Measurements from ENCODE around the gene MBOAT2.
A peak's percentile ranks its signal among the peaks of the same experiment; 100 is the strongest.

Gene MBOAT2

DNA sequence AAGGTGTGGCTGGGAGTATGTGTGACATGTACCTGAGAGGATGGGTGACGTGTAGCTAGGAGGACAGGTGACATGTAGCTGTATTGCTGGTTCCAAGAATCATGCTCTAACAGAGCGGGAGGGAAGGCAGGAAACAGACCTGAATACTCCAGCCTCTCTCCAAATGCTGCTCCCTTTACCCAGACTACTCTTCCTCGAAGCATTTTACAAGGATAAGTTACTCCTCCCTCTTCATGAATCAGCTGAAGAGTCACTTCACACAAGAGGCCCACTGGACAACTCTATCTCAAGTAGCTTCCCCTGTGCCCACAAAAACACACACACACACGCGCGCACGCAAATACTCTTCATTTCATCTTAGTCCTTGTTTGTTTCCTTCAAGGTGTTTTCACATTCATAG, 113.5 kb downstream of the MBOAT2 start:
- DNase-seq: peak; percentile 16

DNA sequence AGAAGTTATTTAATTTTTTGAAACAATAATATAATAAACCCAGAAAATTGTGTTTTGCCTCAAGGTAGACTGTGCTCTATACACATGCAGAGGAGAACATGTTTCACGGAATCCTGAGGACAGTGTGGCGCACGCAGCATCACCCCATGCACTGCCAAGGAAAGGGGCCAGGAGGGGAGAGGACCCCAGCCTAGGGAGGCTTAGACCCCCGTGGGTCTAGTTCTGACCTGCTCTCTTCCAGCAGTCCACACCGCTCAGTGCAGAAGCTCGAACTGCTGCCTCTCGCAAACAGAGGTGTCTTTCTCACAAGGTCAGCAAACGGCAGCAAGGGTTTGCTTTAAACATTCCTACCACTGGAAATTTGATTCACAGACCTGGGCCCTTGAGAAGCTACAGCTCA, 114.5 kb downstream of the MBOAT2 start:
- no peak for DNase-seq

DNA sequence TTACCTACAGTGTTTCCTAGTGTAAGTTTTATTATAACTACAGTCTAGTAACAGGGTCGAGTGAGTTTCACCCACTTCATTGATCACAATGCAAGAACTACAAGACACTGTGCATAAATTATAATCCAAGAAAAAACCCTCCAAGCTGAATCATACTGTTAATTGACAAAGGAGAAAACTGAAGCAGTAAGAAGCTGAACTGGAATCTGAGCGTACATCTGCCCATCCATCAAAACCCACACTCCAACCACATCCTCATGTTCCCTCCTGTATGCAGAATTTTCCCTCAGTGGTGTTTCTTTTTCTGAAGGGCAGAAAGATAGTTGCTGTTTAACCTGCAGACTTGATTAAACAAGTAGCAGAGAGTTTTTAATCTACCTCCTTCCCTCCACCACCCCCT, 116.6 kb downstream of the MBOAT2 start:
- no peak for DNase-seq

DNA sequence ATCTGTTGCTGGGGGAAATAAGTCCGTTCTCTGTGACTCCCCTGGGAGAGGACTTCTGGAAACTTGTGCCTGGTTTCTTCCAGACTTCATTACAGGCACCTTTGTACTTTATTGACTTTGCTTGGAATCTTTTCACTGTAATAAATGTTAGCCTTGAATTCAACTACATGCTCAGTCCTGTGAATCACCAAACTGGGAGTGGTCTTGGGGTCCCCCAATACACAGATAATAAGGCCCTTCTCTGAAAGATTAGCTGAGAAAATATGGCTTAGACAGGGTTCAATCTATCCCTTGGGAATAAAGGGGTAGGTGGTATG, 117.3 kb downstream of the MBOAT2 start:
- no peak for DNase-seq

DNA sequence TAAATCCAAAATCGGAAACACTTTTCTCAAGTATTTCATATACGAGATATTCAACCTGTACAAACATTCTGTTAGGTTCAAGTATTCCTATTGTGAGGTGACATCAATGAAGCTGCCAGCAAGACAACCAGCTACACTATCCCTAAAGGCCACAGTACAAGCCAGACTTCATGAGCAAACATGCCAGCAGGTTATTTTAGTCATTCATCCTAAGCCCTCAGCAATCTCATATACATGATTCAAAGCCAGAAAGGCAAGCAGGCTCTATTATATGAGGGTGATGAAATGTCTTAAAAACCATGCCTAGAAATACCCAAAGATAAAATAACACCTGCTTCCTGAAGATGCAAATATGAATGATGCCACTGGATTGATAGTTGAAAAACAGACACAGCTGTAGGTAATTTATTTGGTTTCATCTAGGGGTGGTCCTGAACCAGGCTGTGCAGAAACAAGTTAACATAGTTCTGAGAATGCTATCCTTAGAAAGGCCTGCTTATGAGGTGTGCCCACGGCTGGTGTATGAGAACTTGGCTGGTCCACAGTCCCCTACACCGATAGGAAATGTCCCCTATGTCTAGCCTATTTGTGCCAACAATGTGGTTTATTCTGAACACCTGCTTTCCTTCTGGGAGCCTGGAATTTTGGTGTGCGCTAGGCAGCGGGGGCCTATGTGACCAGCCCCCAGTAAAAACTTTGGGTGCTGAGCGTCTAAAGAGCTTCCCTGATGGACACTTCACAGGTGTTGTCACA, 117.9 kb downstream of the MBOAT2 start:
- DNase-seq: no peak

DNA sequence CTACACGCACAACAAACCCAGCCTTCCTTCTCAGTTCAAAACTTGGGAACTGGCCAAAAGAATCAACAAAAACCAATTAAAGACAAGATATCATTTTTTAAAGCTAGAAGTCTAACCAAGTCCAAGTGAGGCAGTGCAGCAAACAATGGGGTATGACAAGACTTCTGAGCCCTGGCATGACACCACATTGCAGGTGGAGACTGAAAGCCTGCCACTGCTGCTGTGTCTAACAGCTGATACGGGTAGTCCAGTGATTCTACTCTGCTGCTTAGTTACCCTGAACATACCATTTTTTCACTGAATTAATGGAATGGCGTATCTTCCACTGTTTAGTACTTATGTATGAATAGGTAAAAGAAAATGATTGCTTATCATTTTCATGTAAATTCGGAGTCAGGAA, 118.7 kb downstream of the MBOAT2 start:
- no peak for DNase-seq

DNA sequence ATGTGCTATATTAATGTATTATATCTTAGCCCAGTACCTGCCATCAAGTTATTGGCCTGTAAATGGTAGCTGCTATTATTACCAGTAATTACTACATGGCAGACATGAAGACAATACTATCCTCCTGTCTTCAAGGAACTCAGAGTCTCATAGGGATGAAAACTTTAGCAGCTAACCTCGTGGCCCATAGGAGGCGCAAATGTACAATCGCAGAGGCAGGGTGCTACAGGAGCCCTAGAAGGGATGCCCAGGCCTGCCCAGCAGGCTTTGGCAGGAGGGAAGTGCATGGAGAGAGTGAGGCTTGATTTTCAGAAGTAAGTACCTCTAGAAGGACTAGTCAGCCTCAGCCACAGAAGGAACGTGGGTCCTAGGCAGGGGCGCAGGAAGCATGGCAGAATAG, 121.4 kb downstream of the MBOAT2 start:
- DNase-seq: peak; percentile 32

DNA sequence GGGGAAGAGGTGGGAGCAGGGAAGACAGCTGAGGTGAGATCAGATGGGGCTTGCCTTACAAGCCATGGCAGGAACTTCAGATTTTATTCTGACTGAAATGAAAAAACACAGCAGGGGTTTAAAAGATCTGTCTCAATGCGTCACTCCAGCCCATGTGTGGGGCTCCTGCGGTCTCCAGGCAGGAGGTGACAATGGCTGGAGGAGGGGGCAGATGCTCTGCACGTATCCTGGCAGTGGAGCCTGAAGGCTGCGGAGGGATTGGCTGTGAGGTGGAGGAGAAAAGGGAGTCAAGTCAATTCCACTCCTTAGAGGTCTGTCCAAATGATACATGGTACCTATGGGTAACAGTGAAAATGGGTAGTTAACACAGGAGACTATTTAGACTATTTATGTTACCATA, 125.6 kb downstream of the MBOAT2 start:
- no peak for DNase-seq

DNA sequence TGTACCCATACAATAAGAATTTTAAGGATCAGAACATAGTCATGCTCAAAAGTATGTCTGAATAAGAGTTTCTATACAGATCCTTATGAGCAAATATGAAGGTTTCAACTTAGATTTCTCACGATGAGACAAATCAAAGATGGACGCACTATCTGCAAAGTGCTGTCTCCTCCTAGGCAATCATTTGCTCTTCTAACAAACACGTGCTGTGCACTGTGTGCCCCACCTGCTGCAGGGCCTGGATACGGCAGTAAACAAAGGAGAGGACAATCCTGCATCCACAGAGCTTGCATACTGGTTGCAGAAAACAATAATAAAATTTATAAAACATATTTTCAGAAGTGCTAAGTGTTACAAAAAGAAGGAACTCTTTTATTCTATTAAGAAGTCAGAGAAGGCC, 126.2 kb downstream of the MBOAT2 start:
- DNase-seq: no peak

DNA sequence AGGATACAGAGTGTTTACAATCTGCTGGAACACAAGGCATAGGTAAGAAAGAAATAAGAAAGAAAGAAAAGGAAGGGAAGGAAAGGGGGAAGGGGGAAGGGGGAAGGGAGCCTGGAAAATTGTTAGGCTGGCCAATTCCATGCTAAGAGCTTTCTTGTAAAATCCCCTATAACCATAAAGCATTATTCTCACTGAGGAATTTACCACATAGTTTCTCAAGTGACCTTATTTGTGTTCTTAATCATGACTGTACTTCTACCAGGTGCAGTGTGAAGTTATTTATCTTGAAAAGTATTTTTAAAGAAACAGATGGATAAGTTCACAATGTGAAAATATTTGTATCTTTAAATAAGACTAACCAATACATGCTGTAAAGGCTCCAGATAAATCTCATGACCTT, 126.9 kb downstream of the MBOAT2 start:
- no peak for DNase-seq

DNA sequence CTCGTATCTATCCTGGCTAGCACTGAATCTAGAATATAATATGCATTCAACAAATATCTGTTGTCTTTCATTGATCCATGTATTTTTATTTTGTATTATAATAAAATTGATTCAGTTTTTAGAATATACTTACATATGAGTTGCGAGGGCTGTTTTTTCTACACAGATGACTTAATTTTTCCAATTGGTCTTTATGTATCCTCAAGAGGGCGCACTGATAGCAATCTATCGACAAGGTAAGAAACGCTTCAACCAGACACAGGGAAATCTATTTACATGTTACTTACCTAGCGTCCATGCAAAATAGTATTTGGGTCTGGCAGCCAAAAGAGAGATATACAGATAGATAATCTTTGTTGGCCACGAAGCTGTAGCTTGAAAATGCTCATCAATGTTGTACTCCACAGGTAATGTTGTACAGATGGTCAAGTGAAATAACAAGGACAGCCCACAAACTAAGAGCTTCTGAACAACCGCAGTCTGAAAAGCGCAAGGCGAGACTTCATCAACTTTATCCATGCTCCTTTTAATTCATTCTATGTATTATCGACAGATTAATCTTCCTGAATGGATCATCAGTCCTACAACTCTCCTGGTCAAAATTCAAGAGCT, 130.6 kb downstream of the MBOAT2 start:
- DNase-seq: peak; percentile 75

DNA sequence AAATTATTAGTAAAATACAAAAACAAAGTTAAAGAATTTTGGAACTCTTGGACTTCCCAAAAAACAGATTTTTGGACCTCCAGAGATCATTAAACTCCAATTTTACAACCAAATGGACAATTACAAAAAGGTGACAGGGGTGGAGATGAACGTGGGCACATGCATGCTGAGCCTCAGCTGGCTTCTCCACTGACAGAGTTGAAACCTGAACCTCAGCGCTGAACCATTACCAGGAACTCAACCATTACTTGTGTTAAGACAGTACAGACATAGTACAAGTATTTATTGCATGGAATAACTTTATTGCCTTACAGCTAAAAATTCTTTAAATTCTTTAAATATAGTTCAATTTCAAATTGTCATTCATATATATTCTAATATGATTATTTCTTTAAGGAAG, 133.0 kb downstream of the MBOAT2 start:
- no peak for DNase-seq

DNA sequence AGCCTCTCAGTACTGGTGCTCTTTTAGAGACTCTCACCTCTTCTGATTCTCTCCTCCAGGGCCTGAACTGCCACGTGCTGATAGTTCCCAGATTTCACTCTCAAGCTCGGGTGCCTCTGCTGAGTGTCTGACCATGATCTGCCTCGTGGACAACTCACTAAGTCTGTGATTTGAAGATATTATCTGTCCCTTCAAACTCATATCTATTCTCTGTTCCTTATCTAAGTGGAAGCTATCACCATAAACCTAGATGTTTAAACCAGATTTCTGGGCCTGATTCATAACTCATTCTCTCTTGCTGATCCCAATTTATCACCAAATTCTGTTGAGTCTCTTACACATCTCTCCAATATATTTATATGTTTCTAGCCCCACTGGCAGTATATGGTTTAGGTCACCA, 136.1 kb downstream of the MBOAT2 start:
- DNase-seq: no peak

DNA sequence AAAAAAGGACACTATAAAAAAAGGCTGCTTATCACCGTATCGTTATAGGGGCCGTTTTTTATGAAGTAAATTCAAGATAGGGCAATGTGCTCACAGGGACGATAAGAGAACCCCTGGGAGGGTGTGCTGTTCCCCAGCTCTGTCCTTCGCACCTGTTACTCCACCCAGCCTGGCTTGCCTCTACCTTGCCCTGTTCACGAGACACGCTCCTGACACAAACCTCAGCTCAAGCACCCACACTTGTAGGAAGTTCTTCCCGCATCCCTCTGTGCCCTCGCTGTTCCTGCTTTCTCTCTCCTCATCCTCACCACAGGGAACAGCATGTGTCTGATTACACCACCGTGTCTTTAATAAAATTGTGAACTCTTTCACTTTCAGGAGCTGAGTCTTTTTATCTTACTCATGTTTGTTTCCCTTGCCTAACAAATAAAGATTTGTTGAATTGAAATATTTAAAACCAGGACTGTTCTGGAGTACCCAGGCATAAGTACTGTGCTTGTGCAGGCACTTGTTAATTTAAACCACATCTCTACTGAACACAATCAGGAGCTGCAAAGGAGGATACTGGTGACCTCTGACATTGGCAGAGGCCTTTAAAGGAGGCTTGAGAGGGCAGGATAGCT, 140.0 kb downstream of the MBOAT2 start:
- DNase-seq: no peak

DNA sequence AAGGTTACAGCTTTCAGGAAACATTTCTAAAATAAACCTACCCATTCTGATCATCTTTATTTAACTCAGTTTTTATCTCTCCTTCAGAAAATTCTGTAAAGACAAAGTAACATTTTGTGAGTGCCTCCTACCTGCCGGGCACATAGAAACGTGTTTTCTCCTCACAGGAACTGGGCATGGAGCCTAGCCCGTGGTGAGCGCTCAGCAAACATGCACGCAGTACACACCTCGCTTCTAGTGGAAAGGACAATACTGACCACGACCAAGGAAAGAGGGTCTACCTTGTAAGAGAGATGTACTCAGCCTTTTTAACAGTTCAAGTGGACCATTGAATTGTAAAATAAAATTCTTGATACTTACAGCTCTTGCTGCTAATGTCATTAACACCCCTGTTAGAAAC, 141.3 kb downstream of the MBOAT2 start:
- no peak for DNase-seq

DNA sequence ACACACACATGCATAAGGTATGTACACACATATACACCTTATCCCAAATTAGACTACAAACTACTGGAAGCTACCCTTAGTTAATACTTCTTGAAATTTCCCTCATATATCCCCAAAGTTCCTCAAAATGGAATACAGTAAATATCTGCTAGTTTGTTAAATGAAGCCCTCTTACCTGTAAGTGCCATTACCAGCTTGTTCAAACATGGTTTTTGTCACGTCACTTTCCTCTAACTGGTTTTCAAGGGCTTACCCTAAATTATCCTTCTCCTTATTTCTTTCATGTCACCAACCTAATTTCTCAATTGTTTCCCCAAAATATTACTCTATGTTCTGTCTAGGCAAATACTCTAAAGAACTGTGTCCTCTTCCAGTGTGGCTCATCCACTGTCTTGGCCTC, 141.7 kb downstream of the MBOAT2 start:
- DNase-seq: no peak

DNA sequence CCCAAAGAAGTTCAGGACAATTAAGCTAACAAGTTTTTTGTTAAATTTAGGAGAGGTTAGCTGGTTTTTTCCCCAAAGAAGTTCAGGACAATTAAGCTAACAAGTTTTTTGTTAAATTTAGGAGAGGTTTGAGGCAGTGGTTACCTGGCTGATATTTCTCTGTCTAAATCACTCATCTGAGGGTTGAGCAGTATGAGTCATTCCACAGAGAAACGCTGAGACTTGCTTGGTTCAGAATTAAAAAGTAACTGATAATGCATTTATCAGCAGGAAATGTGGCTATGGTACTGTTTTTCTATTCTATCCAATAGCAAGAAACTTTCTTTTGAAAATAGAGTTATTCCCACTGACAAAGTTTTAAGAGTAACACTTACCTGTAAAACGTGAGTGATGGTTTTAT, 143.2 kb downstream of the MBOAT2 start:
- DNase-seq: no peak

DNA sequence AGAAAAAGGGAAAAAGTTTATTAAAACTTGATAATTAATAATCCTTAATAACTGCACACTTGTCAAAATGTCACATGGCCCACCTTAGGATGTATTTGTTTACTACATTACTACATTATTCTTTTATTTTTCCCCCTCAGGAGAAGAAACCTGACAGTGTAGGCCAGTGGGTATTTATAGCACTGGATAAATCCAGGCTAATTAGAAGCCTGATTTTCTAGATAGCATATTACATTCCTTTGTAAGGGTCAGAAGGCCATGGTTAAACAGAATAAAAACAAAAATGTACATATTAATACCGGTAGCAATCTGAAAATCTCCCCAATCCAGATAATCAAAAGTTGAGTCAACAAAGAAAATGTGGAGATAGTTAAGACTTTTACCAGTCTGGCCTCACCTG, 144.6 kb downstream of the MBOAT2 start:
- no peak for DNase-seq

DNA sequence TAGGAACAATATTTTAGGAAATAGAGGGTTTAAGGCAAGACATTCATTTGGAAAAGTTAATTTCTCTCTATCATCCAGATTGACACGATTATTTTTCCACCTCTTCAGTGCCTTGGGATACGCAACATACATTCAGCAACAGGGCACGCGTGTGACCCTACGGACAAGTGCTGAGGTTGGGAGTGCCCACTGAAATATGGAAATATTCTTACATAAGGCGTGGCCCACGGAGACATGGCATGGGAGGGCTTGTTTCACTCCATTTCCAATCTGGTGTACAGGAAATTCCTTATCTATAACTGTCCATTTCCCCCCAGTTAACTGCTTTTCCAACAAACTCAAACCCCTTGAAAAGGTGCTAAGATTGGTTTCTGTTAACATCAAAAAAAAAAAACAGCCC, 145.2 kb downstream of the MBOAT2 start:
- no peak for DNase-seq

DNA sequence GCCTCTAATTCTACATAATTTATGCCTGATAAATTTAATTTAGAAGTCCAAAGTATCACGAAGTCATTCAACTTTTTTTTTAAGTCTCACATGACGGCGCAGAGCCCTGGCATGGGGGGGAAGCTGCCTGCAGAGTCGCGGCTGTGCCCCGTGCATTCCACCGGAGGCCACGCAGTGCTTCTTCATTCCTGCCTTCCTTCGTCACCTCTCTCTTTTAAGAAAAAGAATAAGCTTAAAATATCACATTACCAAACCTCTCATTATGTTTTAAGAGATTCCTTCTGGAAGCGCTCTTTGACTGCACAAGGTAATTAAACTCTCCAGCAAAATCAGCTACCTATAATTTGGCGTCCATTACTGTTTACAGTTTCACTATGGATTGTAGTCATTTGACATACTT, 145.8 kb downstream of the MBOAT2 start:
- no peak for DNase-seq

DNA sequence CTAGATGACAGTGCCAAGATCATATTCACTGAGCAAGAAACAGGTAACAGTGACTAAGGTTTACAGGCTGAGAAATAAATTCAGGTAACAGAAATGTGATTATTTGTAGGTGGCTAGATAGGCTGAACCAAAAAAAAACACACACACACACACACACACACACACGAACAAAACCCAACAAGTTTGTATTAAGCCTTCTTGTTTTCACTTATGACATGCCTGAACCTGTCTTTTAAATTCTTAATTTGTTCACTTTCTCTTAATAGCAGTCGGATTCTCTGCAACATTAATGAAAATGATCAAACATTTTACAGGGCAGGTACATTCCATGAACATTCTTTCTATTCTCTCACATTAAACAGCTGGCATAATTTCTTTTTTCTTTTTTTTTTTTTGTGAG, 147.3 kb downstream of the MBOAT2 start:
- no peak for DNase-seq

DNA sequence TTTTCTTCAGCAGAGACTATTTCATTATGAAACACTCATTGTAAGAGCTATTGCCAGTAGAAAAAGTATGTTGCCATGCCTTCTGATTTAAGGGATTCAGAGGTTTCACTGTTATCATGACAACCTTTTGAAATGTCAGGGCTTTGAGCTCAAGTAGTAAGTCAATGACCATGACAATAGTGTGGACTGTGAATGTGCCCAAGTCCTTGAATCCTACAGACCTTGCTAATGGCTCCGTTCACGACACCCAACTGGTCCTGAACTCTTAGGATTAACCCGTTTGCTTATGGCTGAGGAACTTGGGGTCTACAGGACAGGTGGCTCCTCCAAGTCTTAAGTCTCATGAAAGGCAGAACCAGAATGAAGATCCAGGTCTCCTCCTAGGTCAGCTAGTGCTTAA, 148.5 kb downstream of the MBOAT2 start:
- DNase-seq: no peak

DNA sequence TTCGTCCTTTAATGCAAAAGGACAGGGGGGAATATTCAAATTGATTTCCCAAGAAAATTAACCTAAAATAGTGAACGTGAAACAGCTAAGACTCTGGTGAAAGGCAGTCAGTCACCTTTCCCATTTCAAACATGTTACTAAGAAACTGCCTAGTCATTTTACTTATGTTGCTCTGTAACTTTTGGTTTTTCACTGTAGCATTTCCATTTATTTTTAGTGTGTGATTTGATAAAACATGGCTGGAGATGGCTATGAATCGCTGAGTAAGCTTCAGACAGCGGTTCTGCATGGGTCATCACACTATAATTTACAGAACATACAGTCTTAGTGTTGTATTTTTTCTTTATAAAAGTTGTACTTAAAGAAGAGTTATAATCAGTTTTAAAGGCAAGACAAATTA, 150.1 kb downstream of the MBOAT2 start:
- DNase-seq: no peak

DNA sequence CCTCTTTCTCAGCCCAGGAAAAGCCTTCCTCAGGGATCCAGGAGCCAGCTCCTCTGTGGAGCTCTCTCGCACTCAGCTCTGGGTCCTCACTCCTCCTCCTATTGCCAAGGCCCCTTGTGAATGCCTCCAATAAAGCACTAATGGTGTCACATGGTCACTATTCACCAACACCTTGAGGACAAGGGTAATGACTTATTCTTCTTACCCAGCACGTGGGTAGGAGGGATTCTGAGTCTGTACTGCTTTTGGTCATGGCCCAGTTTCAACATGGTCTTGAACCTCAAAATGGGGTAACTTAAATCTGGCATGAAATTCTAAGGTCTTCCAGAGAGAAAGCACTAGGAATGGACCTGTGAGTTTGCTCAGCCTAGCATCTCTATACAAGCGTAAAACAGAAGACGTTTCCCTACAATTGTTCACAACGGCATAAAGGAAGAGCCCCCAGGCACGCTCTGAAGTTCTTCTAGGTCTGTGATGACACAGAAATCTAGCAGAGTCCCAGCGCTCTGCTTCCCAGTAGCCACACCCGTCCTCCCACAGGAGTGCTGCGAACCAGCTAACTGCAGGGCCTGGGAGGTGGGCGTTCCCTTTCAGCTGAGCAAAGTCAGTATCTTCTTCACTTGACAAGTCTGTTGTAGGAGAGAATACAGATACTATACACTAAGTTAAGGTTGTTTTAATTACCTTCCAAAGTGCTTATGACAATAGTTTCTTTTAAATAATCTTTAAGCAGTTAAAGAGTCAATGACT, 151.5 kb downstream of the MBOAT2 start:
- DNase-seq: no peak
